Activated CD4-positive, alpha-beta memory T cell treated with anti-CD3 and anti-CD28 coated beads, Interleukin-2, amount 10 ng/mL, durations not matched to agents 7 days and 5 days (primary cell): ENCODE results near the gene KRTAP3-1. TPM values are rescaled to one million over a fixed set of nuclear protein-coding genes. Genes with fewer than 3 reads are reported as not detected.
"Not testable (repeated sequence)": the region's sequence is repeated elsewhere in the genome, so short reads cannot be mapped to it uniquely, and the experiment has no call there.

ENCODE experiments used
- CTCF ChIA-PET: fragments of 350-600 bp; sonication (Branson Sonifier 250); formaldehyde crosslinking; loops from one replicate; lab custom pipeline; 2021; ENCODE audit warnings: antibody characterized with exemption, inconsistent platforms; lab: Charles Lee
- POLR2A ChIA-PET: fragments of 350-600 bp; sonication (Branson Sonifier 250); formaldehyde crosslinking; loops from one replicate; lab custom pipeline; 2021; ENCODE audit warnings: antibody characterized with exemption; lab: Charles Lee
- DNase-seq: peaks from one replicate; pipeline ENCODE4 v3.0.0-alpha.2; 2020
- H3K27ac Mint-ChIP-seq: one replicate; pipeline ENCODE4 v1.8.0; 2021; ENCODE audit warnings: mild to moderate bottlenecking, mixed read lengths
- H3K27me3 Mint-ChIP-seq: one replicate; pipeline ENCODE4 v1.8.0; 2021; ENCODE audit warnings: mixed read lengths
- H3K36me3 Mint-ChIP-seq: one replicate; pipeline ENCODE4 v1.8.0; 2021; ENCODE audit warnings: low read depth, mixed read lengths
- H3K4me1 Mint-ChIP-seq: one replicate; pipeline ENCODE4 v1.8.0; 2021; ENCODE audit warnings: mixed read lengths
- H3K4me3 Mint-ChIP-seq: one replicate; pipeline ENCODE4 v1.8.0; 2021; ENCODE audit warnings: mild to moderate bottlenecking, mixed read lengths
- H3K9me3 Mint-ChIP-seq: one replicate; pipeline ENCODE4 v1.8.0; 2021; ENCODE audit warnings: mixed read lengths
- total RNA-seq, 2 experiments: library from RNA; stranded (reverse); gene quantifications; one replicate each; pipeline ENCODE4 v1.2.3, GENCODE V29; 2021

The KRTAP3-1 gene
- not detected for total RNA-seq

DNA sequence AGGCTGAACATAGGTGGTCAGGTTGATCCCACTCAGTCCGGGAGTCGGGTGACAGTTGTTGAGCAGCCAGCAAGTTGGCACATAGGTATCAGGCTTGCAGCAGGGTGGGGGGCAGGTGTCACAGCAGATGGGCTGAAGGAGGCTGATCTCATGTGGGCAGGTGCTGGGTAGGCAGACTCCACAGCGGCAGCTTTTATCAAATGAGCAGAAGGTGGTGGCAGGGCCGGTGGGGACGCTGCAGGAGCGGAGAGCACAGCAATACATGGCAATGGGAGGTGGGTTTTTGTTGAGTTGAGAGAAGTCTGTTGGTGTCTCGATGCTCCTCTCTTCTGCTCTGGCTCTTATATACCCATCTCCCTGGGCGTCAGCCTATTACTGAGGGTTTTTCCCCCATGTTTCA is at the start of gene KRTAP3-1:
KRTAP3-1 (minus strand) TSS at position 318 of the 400 bp plus-strand sequence; CDS start at position 264, 54 bp downstream.
- peaks cover 10% of the 10 kb centered on the region for H3K27me3 Mint-ChIP-seq
- no peak within 1 kb of the TSS for H3K27ac Mint-ChIP-seq
- DNase-seq: no peak
- CTCF ChIA-PET: no interaction called here
- no peak within 1 kb of the TSS for H3K4me3 Mint-ChIP-seq
- POLR2A ChIA-PET: no interaction called here
- no peaks in the 10 kb centered on the region for H3K36me3 Mint-ChIP-seq
- no peaks in the 10 kb centered on the region for H3K9me3 Mint-ChIP-seq
- H3K4me1 Mint-ChIP-seq: no peaks in the 10 kb centered on the region

DNA sequence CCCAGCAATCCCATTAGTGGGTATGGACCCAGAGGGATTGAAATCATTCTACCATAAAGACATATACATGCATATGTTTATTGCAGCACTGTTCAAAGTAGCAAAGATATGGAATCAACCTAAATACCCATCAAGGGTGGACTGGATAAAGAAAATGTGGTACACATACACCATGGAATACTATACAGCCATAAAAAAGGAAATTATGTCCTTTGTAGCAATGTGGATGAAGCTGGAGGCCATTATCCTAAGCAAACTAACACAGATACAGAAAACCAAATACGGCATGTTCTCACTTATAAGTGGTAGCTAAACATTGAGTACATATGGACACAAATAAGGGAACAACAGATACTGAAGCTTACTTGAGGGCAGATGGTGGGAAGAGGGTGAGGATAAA is 48.6 kb upstream of the KRTAP3-1 start:
- POLR2A ChIA-PET: no interaction called here
- Mint-ChIP-seq H3K27ac (no peak overlapping the region), H3K4me3 (no peak overlapping the region), H3K27me3 (peaks cover 38% of the 10 kb centered on the region), H3K4me1 (no peaks in the 10 kb centered on the region), H3K36me3 (no peaks in the 10 kb centered on the region), H3K9me3 (no peaks in the 10 kb centered on the region)
- CTCF ChIA-PET: no interaction called here
- DNase-seq: no peak

DNA sequence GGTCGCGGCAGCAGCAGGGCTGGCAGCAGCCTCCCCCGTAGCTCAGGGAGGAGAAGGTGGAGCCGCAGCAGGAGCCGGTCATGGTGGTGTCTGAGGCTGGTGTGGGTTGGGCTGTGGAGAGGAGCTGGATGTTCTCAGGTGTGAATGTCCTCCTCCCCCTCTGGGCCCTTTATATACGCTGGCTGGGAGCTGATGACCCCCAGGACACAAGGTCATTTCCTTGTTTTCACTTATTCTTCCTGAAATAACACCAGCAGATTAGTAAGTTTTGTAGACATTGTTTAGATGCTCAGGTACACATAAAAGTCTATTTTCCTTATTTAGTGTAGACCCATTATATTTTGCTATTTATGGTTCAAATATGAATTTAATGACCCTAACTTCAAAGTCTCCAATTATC is 46.2 kb upstream of the KRTAP3-1 start, which contains the start of gene KRTAP2-2:
KRTAP2-2 (minus strand) TSS at position 101 of the 400 bp plus-strand sequence; CDS start at position 82, 19 bp downstream.
- H3K27ac Mint-ChIP-seq, H3K36me3 Mint-ChIP-seq, H3K4me1 Mint-ChIP-seq, POLR2A ChIA-PET, CTCF ChIA-PET, H3K4me3 Mint-ChIP-seq, H3K9me3 Mint-ChIP-seq, DNase-seq: not testable (repeated sequence)
- H3K27me3 Mint-ChIP-seq: peaks cover 30% of the 10 kb centered on the region

DNA sequence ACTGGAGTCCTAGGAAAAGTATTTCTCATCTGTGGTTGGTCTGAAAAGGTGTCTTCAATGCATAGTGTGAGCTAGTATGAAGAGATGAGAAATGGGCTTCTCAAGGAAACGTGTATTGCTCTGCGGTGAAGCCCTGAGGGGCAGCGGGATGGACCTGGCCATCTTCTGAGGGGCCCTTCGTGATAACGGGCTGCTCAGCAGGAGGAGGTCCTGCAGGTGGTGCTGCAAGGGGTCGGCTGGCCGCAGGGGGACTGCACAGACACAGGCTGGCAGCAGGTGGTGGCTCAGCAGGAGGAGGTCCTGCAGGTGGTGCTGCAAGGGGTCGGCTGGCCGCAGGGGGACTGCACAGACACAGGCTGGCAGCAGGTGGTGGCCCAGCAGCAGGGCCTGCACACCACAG is 45.6 kb upstream of the KRTAP3-1 start:
- CTCF ChIA-PET, DNase-seq, H3K4me3 Mint-ChIP-seq, POLR2A ChIA-PET, H3K27ac Mint-ChIP-seq, H3K9me3 Mint-ChIP-seq, H3K36me3 Mint-ChIP-seq, H3K4me1 Mint-ChIP-seq: not testable (repeated sequence)
- peaks cover 27% of the 10 kb centered on the region for H3K27me3 Mint-ChIP-seq

DNA sequence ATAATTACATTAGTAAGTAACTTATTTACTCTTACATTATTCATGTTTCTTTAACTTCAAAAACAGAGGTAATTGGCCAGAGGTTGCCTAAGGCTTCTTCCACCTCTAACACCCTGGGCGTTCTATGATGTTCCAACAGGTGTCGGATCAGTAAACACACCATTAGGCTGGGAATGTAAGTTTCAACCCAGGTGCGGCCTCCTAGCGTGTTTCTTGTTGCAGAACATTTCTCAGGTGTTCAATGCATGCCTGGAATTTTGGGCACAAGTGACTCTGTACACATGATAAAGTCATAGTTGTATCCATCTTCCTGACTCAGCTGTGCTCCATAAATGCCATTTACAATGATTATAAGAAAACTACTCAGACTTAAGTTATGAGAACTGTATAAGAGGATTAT is 45.1 kb upstream of the KRTAP3-1 start:
- Mint-ChIP-seq H3K36me3 (no peaks in the 10 kb centered on the region), H3K27ac (no peak overlapping the region), H3K27me3 (peaks cover 23% of the 10 kb centered on the region), H3K4me1 (no peaks in the 10 kb centered on the region), H3K4me3 (no peak overlapping the region), H3K9me3 (no peaks in the 10 kb centered on the region)
- DNase-seq: no peak
- ChIA-PET POLR2A (no interaction called here), CTCF (no interaction called here)

DNA sequence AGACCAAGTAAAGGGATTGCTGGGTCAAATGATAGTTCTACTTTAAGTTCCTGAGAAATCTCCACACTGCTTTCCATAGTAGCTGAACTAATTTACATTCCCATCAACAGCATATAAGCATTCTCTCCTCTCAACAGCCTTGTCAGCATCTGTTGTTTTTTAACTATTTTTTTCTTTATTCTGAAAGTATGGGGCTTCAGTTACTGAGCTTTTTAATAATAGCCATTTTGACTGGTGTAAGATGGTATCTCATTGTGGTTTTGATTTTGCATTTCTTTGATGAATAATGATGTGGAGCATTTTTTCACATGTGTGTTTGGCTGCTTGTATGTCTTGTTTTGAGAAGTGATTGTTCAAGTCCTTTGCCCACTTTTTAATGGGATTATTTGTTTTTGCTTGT is 43.6 kb upstream of the KRTAP3-1 start:
- DNase-seq: no peak
- Mint-ChIP-seq H3K27ac (no peak overlapping the region), H3K36me3 (no peaks in the 10 kb centered on the region), H3K4me1 (no peaks in the 10 kb centered on the region), H3K9me3 (no peaks in the 10 kb centered on the region), H3K4me3 (no peak overlapping the region), H3K27me3 (peaks cover 21% of the 10 kb centered on the region)
- POLR2A ChIA-PET: no interaction called here
- CTCF ChIA-PET: no interaction called here

DNA sequence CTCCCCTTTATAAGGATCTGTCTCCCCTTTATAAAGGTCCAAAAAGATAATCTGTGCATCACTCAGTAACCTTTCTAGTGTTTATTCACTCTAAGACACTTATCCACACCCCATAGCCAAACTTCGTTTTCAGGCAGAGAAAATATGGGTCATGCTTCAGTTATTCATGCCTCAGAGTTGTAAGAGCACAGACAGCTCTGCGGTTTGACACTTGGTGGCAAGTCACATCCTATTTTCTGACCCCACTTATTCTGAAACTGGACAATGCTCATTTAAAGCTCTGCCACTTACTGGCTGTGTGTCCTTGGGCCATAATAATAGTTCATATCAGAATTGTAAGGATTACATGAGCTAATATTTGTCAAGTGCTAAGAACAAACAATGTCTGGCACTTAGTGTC is 40.2 kb upstream of the KRTAP3-1 start:
- ChIA-PET CTCF (no interaction called here), POLR2A (no interaction called here)
- Mint-ChIP-seq H3K4me3 (no peak overlapping the region), H3K36me3 (no peaks in the 10 kb centered on the region), H3K9me3 (no peaks in the 10 kb centered on the region), H3K4me1 (no peaks in the 10 kb centered on the region), H3K27ac (no peak overlapping the region), H3K27me3 (peaks cover 26% of the 10 kb centered on the region)
- no peak for DNase-seq

DNA sequence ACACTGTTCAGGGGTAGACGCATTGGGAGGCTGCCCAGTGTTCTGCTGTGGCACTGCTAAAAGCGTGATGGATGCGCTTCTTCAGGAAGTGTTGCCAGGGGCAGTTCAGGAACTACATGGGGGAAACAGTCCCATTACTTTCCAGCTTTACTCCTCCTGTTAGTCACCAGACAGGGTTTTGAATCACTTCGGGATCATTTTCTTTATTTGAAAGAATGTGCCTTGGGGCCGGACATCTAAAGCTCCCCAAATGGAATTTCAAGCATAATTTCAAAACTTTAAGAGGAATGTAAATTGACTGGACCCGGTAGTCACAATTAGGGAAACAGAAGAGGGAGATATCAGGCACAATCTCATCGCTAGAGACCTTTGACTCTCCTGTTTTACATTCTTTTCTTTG is 39.5 kb upstream of the KRTAP3-1 start:
- no peaks in the 10 kb centered on the region for H3K4me1 Mint-ChIP-seq
- ChIA-PET CTCF (interaction anchor here (1.5 kb wide), 1 partner anchor 23 kb away, joined by 3 read pairs; no protein-coding TSS in a partner anchor), POLR2A (no interaction called here)
- no peaks in the 10 kb centered on the region for H3K36me3 Mint-ChIP-seq
- peaks cover 24% of the 10 kb centered on the region for H3K27me3 Mint-ChIP-seq
- H3K4me3 Mint-ChIP-seq: no peak overlapping the region
- H3K27ac Mint-ChIP-seq: no peak overlapping the region
- DNase-seq: no peak
- H3K9me3 Mint-ChIP-seq: no peaks in the 10 kb centered on the region

DNA sequence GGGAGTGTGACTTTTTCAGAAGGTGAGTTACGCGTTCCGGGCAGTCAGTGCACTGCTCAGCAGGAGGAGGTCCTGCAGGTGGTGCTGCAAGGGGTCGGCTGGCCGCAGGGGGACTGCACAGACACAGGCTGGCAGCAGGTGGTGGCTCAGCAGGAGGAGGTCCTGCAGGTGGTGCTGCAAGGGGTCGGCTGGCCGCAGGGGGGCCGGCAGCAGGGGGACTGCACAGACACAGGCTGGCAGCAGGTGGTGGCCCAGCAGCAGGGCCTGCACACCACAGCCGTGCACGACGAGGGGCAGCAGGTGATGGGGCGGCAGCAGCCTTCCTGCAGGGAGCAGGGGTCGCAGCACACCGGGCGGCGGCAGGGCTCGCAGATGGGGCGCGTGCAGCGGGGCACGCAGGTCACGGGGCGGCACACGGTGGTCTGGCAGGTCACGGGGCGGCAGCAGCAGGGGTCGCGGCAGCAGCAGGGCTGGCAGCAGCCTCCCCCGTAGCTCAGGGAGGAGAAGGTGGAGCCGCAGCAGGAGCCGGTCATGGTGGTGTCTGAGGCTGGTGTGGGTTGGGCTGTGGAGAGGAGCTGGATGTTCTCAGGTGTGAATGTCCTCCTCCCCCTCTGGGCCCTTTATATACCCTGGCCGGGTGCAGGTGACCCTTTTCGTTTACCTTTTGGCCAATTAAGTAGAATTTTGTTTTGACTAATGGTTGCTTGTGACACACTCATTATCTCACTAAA is 38.0 kb upstream of the KRTAP3-1 start, which contains the start of gene KRTAP2-1:
KRTAP2-1 (minus strand) TSS at position 582 of the 731 bp plus-strand sequence; CDS start at position 533, 49 bp downstream.
- H3K4me3 Mint-ChIP-seq, H3K36me3 Mint-ChIP-seq, DNase-seq, H3K9me3 Mint-ChIP-seq, H3K27ac Mint-ChIP-seq, CTCF ChIA-PET, POLR2A ChIA-PET, H3K4me1 Mint-ChIP-seq: not testable (repeated sequence)
- H3K27me3 Mint-ChIP-seq: peaks cover 15% of the 10 kb centered on the region

DNA sequence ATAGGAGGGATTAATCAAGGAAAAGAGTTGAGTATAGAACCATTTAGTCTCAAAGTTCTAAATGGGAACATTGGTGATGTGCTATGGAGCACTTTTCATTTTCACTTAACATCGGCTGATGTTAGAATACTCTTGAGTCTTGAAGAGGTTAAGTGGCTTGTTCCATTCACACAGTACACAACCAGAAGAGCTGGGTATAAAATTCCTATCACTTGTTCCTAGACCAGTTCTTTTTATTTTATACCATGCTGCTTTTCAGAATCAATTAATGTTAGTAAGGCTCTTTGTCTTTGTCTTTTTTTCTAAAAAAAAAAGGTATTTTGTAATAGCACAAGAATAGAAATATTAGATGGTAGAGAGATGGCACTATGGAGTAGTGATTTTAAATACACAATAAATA is 34.0 kb upstream of the KRTAP3-1 start:
- POLR2A ChIA-PET: no interaction called here
- DNase-seq: no peak
- peaks cover 4% of the 10 kb centered on the region for H3K9me3 Mint-ChIP-seq

DNA sequence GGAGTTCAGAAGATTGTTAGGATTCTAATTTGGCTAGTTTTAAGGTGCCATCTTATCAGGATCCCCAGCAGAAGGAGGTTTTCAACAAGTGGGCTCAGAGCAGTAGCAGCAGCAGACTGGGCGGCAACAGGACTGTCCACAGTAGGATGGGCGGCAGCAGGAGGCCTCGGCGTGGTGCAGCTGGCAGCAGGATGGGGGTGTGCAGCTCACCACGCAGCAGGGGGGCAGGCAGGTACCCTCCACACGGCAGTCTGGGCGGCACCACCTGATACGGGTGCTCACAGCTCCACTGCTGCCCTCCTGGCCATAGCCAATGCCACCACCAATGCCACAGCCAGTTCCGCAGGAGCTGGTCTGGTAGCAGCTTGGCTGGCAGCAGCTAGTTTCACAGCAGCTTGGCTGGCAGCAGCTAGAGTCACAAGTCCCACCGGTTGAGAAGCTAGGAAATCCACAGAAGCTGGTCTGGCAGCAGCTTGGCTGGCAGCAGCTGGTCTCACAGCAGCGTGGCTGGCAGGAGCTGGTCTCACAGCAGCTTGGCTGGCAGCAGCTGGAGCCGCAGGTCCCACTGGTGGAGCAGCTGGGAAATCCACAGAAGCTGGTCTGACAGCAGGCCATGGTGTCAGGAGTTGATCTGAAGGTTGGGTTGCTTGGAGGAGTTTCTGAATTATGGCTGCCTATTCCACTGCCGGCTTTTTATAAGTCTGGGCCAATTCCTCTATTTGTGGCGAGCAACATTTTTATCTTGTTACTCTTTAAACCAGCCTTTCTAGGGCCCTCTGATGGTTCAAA is 32.0 kb upstream of the KRTAP3-1 start, which contains the start of gene KRTAP1-1:
KRTAP1-1 (minus strand) TSS at position 668 of the 789 bp plus-strand sequence; CDS start at position 615, 53 bp downstream.
- H3K27me3 Mint-ChIP-seq: peaks cover 20% of the 10 kb centered on the region
- H3K4me1 Mint-ChIP-seq, POLR2A ChIA-PET, DNase-seq, H3K4me3 Mint-ChIP-seq, H3K9me3 Mint-ChIP-seq, H3K27ac Mint-ChIP-seq, H3K36me3 Mint-ChIP-seq, CTCF ChIA-PET: not testable (repeated sequence)

More for the DNA sequence above, 34.0 kb upstream of the KRTAP3-1 start:
- H3K36me3 Mint-ChIP-seq: no peaks in the 10 kb centered on the region
- H3K27me3 Mint-ChIP-seq: peaks cover 22% of the 10 kb centered on the region
- H3K4me3 Mint-ChIP-seq: no peak overlapping the region
- CTCF ChIA-PET: no interaction called here
- H3K4me1 Mint-ChIP-seq: no peaks in the 10 kb centered on the region
- no peak overlapping the region for H3K27ac Mint-ChIP-seq

DNA sequence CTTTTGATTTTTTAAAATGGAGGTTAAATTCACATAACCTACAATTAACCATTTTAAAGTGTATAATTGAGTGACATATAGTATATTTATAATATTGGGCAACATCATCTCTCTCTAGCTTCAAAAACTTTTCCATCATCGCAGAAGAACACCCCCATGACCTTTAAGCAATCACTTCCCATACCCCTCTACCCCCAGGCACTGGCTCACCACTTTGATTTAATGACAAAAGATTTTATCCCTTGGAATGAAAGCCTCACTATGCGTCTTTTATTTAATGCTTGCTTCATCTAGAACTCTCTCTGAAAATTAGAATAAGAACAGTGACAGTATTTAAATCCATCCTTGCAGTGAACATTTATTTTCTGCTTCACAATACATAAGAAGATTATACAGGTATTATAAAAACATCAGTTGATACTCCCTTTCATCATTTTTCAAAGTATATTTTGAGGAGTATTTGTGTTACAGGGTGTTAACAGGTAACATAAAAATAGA is 29.0 kb upstream of the KRTAP3-1 start:
- Mint-ChIP-seq H3K4me3 (no peak overlapping the region), H3K36me3 (no peaks in the 10 kb centered on the region), H3K27me3 (peaks cover 14% of the 10 kb centered on the region), H3K9me3 (peaks cover 4% of the 10 kb centered on the region), H3K27ac (no peak overlapping the region), H3K4me1 (no peaks in the 10 kb centered on the region)
- DNase-seq: no peak
- ChIA-PET CTCF (no interaction called here), POLR2A (no interaction called here)

DNA sequence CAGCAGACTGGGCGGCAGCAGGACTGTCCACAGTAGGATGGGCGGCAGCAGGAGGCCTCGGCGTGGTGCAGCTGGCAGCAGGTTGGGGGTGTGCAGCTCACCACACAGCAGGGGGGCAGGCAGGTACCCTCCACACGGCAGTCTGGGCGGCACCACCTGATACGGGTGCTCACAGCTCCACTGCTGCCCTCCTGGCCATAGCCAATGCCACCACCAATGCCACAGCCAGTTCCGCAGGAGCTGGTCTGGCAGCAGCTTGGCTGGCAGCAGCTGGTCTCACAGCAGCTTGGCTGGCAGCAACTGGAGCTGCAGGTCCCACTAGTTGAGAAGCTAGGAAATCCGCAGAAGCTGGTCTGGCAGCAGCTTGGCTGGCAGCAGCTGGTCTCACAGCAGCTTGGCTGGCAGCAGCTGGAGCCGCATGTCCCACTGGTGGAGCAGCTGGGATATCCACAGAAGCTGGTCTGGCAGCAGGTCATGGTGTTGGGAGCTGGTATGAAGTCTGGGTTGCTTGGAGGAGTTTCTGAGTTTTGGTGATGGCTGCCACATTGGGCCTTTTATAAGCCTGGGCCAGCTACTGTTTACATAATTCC is 25.5 kb upstream of the KRTAP3-1 start, which contains the start of gene KRTAP1-3:
KRTAP1-3 (minus strand) TSS at position 529 of the 590 bp plus-strand sequence; CDS start at position 476, 53 bp downstream.
- H3K27ac Mint-ChIP-seq, POLR2A ChIA-PET, H3K36me3 Mint-ChIP-seq, H3K4me1 Mint-ChIP-seq, H3K4me3 Mint-ChIP-seq, CTCF ChIA-PET, DNase-seq, H3K9me3 Mint-ChIP-seq: not testable (repeated sequence)
- H3K27me3 Mint-ChIP-seq: peaks cover 21% of the 10 kb centered on the region
